ENCODE results near the gene KCNJ6. TPM values are rescaled to one million over a fixed set of nuclear protein-coding genes. Genes with fewer than 3 reads are reported as not detected.
A peak's percentile ranks its signal among the peaks of the same experiment; 100 is the strongest.

Gene KCNJ6
- total and polyA plus RNA-seq, 9 of the 15 experiments (the other 6 are each of a cell fraction or from before 2014, with no cell fraction given), result 0.06 to 0.21 (median 0.13) TPM; not detected in 1

DNA sequence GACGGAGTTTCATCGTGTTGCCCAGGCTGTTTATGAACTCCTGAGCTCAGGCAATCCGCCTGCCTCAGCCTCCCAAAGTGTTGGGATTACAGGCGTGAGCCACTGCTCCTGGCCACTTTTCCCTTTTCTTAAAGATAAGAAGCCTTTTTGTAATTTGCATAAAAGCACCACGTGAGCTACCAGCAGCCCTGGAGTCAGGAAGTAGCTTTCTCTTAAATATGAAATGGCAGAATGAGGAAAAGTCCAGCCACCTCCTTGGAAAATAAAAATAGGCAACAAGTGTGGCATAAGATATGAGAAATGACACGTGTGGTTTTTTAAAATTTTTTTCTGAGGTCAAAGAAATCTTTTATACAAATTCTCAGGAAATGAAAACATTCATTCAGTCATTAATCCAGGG, 289.9 kb downstream of the KCNJ6 start (continued):
- TF ChIP-seq REST (IDR thresholded peaks at IDR 0.05; ENCODE audit: borderline replicate concordance), result peak; percentile 35; the same call in 1 of the 2 replicates
- TF ChIP-seq REST (CRISPR knock-in tag; IDR thresholded peaks at IDR 0.05; ENCODE audit: low read depth), result no peak
- TF ChIP-seq, protein P1, sequence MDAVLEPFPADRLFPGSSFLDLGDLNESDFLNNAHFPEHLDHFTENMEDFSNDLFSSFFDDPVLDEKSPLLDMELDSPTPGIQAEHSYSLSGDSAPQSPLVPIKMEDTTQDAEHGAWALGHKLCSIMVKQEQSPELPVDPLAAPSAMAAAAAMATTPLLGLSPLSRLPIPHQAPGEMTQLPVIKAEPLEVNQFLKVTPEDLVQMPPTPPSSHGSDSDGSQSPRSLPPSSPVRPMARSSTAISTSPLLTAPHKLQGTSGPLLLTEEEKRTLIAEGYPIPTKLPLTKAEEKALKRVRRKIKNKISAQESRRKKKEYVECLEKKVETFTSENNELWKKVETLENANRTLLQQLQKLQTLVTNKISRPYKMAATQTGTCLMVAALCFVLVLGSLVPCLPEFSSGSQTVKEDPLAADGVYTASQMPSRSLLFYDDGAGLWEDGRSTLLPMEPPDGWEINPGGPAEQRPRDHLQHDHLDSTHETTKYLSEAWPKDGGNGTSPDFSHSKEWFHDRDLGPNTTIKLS (IDR thresholded peaks at IDR 0.05; ENCODE audit: borderline replicate concordance, low read depth), result no peak
- TF ChIP-seq ETV5 (CRISPR knock-in tag; IDR thresholded peaks at IDR 0.05; ENCODE audit: low read depth), result no peak
- peak; percentile 89 for TF ChIP-seq USF2 (CRISPR knock-in tag; IDR thresholded peaks at IDR 0.05)
- 0 out of 4 replicates have a peak, but pooled peaks of 1 of the 2 experiments have one; percentile 2 for TF ChIP-seq RAD21 (CRISPR knock-in tag; conservative IDR thresholded peaks at IDR 0.05 in 1 of 2, IDR thresholded peaks at IDR 0.05 in 1 of 2)
- TF ChIP-seq ZFP30 (CRISPR knock-in tag; IDR thresholded peaks at IDR 0.05; ENCODE audit: borderline replicate concordance), result no peak
- 0 out of 2 replicates have a peak, but pooled peaks have one; percentile 7 for TF ChIP-seq BHLHE40 (IDR thresholded peaks at IDR 0.05; ENCODE audit: low read length)
- TF ChIP-seq RAD51 (IDR thresholded peaks at IDR 0.05; ENCODE audit: borderline replicate concordance, low read depth), result peak; percentile 81
- no peak for TF ChIP-seq ETV6 (IDR thresholded peaks at IDR 0.05; ENCODE audit: borderline replicate concordance in 1 of 2, low read depth in 2 of 2, low read length in 1 of 2)
- TF ChIP-seq ETV6 (CRISPR knock-in tag; IDR thresholded peaks at IDR 0.05; ENCODE audit: borderline replicate concordance), result no peak
- TF ChIP-seq ELF2 (CRISPR knock-in tag; IDR thresholded peaks at IDR 0.05), result peak; percentile 68; the same call in 1 of the 2 replicates

Data from K562 (cell line).